Fibroblast of lung (primary cell): Measurements from ENCODE around the gene AQP12B. TPM values are rescaled to one million over a fixed set of nuclear protein-coding genes. Genes with fewer than 3 reads are reported as not detected.

ENCODE experiments used
- DNase-seq, 2 donors: peaks; one replicate each; pipeline versions ENCODE4 v3.0.0 to v3.0.0-alpha.2; 2010; ENCODE audit warnings: low read depth in 2 of 2
- H2AFZ ChIP-seq: 2 replicates; pipeline ENCODE4 v1.5.1; 2012; ENCODE audit warnings: low read length, control low read depth, inconsistent platforms
- H3K27ac ChIP-seq: 2 replicates; pipeline ENCODE4 v1.5.1; 2011; ENCODE audit warnings: low read length, control low read depth; ENCODE audit not compliant: insufficient read depth
- H3K27me3 ChIP-seq: 2 replicates; pipeline ENCODE4 v1.5.1; 2011; ENCODE audit warnings: mild to moderate bottlenecking, low read length; ENCODE audit not compliant: control insufficient read depth, insufficient read depth
- H3K36me3 ChIP-seq: 2 replicates; pipeline ENCODE4 v1.5.1; 2011; ENCODE audit warnings: low read length; ENCODE audit not compliant: control insufficient read depth, insufficient read depth
- H3K4me1 ChIP-seq: 2 replicates; pipeline ENCODE4 v1.5.1; 2011; ENCODE audit warnings: low read length; ENCODE audit not compliant: control insufficient read depth, insufficient read depth; ENCODE audit errors: extremely low read depth
- H3K4me2 ChIP-seq: 2 replicates; pipeline ENCODE4 v1.5.1; 2011; ENCODE audit warnings: low read length, control low read depth; ENCODE audit not compliant: insufficient read depth; ENCODE audit errors: extremely low read depth
- H3K4me3 ChIP-seq, 4 experiments: fragments of 200-600 bp in 1 of 4; sonication (generic) in 1 of 4; replicated peaks in 1 of 4; 2 replicates each; pipeline ENCODE4 v1.5.1; 2011 to 2016; ENCODE audit warnings: low read length in 4 of 4, low read depth in 3 of 4, mild to moderate bottlenecking in 3 of 4, control low read depth in 2 of 4, inconsistent platforms in 1 of 4, mixed read lengths in 1 of 4; ENCODE audit not compliant: insufficient read depth in 1 of 4; ENCODE audit errors: control extremely low read depth in 1 of 4
- H3K79me2 ChIP-seq: 2 replicates; pipeline ENCODE4 v1.5.1; 2012; ENCODE audit warnings: mild to moderate bottlenecking, low read length, inconsistent platforms; ENCODE audit not compliant: control insufficient read depth, insufficient read depth
- H3K9ac ChIP-seq: 2 replicates; pipeline ENCODE4 v1.5.1; 2011; ENCODE audit warnings: mild to moderate bottlenecking, low read length, control low read depth; ENCODE audit not compliant: insufficient read depth
- H3K9me3 ChIP-seq: 2 replicates; pipeline ENCODE4 v1.5.1; 2012; ENCODE audit warnings: low read depth, low read length; ENCODE audit not compliant: control insufficient read depth, insufficient read depth
- H4K20me1 ChIP-seq: 2 replicates; pipeline ENCODE4 v1.5.1; 2011; ENCODE audit warnings: low read length; ENCODE audit not compliant: control insufficient read depth, insufficient read depth; ENCODE audit errors: extremely low read depth
- EZH2 ChIP-seq: IDR thresholded peaks from 2 replicates; pipeline ENCODE4 v1.5.1; 2012; ENCODE audit warnings: low read length, control low read depth, mild to moderate bottlenecking; ENCODE audit errors: missing control alignments
- polyA plus RNA-seq, 2 donors: library from polyadenylated mRNA; depleted of rRNA in 1 of 2; stranded (reverse) in 1 of 2; unstranded in 1 of 2; fragments of >200 nt; gene quantifications; 2 replicates each; pipeline ENCODE4 v1.2.1, GENCODE V29; 2011 to 2012; ENCODE audit warnings: missing spikeins in 1 of 2
- total RNA-seq: library from RNA; depleted of rRNA; stranded (reverse); fragments of >200 nt; gene quantifications from 2 replicates; pipeline ENCODE4 v1.2.1, GENCODE V29; 2014
- TF ChIP-seq, protein P1 (sequence below), 2 donors: IDR thresholded peaks in 1 of 2; conservative IDR thresholded peaks in 1 of 2; 1 replicate in 1 of 2; 2 replicates in 1 of 2; pipeline ENCODE4 v1.5.1; 2011 to 2012; ENCODE audit warnings: low read length in 2 of 2, control low read depth in 1 of 2, inconsistent platforms in 1 of 2, low read depth in 1 of 2, mild to moderate bottlenecking in 1 of 2

The AQP12B gene
- total and polyA plus RNA-seq, 2 donors (not counting 1 experiment from before 2014, with no cell fraction given) = not detected

DNA sequence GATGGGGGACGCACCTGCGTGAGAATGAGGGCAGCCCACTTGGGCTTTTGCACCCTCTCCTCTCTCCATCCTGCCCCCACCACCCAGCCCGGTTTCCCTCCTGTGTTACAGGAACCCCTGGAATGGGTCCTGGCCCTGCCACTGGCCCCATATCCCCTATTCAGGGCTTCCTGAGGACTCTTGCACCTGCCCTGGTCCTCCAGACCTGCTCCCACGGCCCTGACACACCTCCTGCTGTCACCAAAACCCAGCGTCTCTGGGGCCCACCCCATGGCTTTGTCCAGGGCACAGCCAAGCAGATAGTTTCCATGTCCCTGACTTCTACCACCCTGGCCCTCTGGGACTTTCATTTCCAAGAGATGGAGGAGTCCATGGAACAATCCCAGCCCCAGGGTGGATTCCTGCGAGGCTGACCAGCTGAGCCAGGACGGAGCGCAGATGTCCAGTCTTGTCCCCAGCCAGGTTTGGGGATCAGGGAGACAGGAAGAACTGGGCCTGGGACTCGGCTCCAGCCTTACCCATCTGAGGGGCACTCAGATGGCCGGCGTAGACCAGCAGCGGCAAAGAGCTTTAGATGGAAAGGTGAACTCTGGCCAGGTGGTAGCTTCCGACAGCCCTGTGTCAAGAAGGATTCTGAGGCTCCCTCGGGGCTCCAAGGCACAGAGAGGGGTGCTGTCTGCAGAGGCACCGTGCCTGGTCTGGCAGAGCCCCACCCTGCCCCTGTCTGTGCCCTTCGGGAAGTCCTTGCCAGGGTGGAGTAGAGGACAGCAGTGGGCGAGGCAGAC, 45.4 kb downstream of the AQP12B start:
- Histone ChIP-seq H3K4me2 (no peak overlapping the region), H2AFZ (no peak overlapping the region), H3K27me3 (no peaks in the 10 kb centered on the region), H3K36me3 (no peaks in the 10 kb centered on the region), H4K20me1 (no peaks in the 10 kb centered on the region), H3K27ac (no peak overlapping the region), H3K9ac (no peak overlapping the region), H3K4me3 (no peak overlapping the region), H3K4me1 (no peaks in the 10 kb centered on the region), H3K9me3 (no peaks in the 10 kb centered on the region), H3K79me2 (no peaks in the 10 kb centered on the region)
- no peak for TF ChIP-seq EZH2
- no peak for DNase-seq

DNA sequence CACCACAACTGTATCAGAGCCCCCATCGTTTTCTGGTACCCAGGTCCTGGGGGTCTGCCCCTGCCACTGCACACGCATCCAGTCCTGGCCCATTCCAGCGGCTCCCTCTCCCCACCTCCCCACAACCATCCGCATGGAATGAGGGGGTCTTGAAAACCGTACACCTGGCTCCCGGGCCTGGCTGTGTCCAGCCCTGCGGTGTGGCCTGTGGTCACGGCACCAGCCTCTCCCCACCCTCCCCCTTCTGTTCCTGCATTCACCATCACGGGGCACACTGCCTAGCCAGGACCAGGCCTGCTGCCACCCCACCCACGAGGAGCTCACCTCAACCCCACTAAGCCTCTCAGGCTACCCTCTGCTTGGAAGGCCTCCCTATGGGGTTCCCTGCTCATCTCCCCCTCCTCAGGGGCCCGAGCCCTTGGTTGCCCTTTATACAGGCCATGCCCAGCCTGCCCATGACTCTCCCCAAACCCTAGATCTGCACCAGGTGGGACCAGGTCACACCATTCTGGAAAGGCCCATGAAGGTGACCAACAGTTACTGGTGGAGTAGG, 46.0 kb downstream of the AQP12B start:
- Histone ChIP-seq H3K4me3 (no peak overlapping the region), H3K9ac (no peak overlapping the region), H3K27ac (no peak overlapping the region), H3K36me3 (no peaks in the 10 kb centered on the region), H3K9me3 (no peaks in the 10 kb centered on the region), H3K4me1 (no peaks in the 10 kb centered on the region), H3K4me2 (no peak overlapping the region), H3K27me3 (no peaks in the 10 kb centered on the region), H3K79me2 (no peaks in the 10 kb centered on the region), H4K20me1 (no peaks in the 10 kb centered on the region), H2AFZ (no peak overlapping the region)
- TF ChIP-seq EZH2 = no peak
- TF ChIP-seq, protein P1, sequence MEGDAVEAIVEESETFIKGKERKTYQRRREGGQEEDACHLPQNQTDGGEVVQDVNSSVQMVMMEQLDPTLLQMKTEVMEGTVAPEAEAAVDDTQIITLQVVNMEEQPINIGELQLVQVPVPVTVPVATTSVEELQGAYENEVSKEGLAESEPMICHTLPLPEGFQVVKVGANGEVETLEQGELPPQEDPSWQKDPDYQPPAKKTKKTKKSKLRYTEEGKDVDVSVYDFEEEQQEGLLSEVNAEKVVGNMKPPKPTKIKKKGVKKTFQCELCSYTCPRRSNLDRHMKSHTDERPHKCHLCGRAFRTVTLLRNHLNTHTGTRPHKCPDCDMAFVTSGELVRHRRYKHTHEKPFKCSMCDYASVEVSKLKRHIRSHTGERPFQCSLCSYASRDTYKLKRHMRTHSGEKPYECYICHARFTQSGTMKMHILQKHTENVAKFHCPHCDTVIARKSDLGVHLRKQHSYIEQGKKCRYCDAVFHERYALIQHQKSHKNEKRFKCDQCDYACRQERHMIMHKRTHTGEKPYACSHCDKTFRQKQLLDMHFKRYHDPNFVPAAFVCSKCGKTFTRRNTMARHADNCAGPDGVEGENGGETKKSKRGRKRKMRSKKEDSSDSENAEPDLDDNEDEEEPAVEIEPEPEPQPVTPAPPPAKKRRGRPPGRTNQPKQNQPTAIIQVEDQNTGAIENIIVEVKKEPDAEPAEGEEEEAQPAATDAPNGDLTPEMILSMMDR (conservative IDR thresholded peaks at IDR 0.05 in 1 of 2, IDR thresholded peaks at IDR 0.05 in 1 of 2; ENCODE audit: low read depth in 1 of 2, low read length in 2 of 2) = no peak
- DNase-seq = no peak

DNA sequence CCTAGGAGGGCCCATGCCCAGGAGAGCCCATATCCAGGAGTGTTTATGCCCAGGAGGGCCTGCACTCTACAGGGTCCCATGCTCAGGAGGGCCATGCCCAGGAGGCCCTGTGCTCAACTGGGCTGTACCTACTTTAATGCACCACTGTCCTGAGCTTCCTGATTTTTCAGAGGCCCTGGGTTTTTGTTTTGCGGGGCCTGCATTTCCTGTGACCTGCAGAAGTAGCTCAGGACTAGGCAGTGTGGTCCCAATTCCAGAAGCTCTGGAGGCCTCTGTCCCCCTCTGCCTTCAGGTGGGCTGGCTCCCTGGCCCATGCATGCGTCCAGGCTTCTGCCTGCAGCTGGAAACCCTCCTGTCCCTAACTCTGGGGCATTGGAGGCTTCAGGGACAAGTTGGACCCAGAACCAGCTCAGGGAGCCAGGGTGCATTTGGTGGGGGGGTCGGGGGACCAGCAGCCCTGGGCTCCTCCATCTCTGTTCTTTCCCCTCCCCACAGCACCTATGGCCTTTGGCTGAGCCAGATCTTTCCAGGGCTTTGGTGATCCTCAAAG, 46.6 kb downstream of the AQP12B start:
- H3K79me2 ChIP-seq = no peaks in the 10 kb centered on the region
- H3K4me1 ChIP-seq = no peaks in the 10 kb centered on the region
- no peak overlapping the region for H3K9ac ChIP-seq
- H2AFZ ChIP-seq = no peak overlapping the region
- H3K27ac ChIP-seq = no peak overlapping the region
- TF ChIP-seq, protein P1 (conservative IDR thresholded peaks at IDR 0.05 in 1 of 2, IDR thresholded peaks at IDR 0.05 in 1 of 2; ENCODE audit: low read depth in 1 of 2, low read length in 2 of 2) = no peak
- TF ChIP-seq EZH2 = no peak
- DNase-seq = no peak
- no peak overlapping the region for H3K4me2 ChIP-seq
- H4K20me1 ChIP-seq = no peaks in the 10 kb centered on the region
- H3K27me3 ChIP-seq = no peaks in the 10 kb centered on the region
- no peak overlapping the region for H3K4me3 ChIP-seq
- H3K36me3 ChIP-seq = no peaks in the 10 kb centered on the region
- no peaks in the 10 kb centered on the region for H3K9me3 ChIP-seq
